Hepatocyte (in vitro differentiated cells): ENCODE measurements around the gene SNX18.

Experiments
- EZH2 ChIP-seq: fragments of 200-600 bp; sonication (generic); IDR thresholded peaks from 2 replicates; pipeline ENCODE4 v1.6.1; 2016; ENCODE audit warnings: antibody characterized with exemption, mild to moderate bottlenecking, borderline replicate concordance
- TF ChIP-seq, protein P1 (sequence below): fragments of 200-600 bp; sonication (generic); IDR thresholded peaks from 2 replicates; pipeline ENCODE4 v1.5.1; 2016; ENCODE audit warnings: antibody characterized with exemption, mild to moderate bottlenecking; ENCODE audit not compliant: poor library complexity

DNA sequence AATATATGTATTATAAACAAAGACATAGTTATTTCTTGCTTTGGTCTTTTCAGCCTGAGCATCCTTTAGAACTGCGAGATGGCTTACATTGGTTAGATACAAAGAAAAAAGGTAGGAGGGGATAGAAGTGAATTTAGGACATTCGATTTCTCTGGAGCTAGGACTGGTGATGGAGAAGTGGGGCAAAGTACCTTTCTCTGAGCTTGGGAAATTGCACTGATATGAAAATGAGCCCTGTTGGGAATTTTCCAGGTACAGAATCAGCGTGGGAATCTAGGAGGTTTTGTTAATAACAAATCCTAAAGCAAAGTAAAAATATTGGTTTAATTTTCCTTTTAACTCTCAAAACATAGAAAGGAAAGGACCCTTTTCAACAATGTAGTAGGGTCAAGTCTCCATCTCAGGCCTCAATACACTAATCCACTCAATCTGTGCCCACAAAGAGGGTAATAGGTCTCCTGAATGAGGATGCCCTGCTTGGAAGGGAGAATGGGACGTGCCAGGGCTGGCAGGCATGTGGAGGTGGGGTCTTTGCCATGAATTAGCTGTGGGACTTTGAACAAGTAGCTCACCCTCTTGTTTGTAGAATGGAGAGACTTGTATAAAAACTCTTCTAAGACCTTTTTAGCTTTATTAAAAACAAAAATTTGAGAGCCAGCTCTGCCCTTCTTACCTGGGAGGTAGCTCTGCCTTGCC, 17.7 kb downstream of the SNX18 start:
- TF ChIP-seq, protein P1, sequence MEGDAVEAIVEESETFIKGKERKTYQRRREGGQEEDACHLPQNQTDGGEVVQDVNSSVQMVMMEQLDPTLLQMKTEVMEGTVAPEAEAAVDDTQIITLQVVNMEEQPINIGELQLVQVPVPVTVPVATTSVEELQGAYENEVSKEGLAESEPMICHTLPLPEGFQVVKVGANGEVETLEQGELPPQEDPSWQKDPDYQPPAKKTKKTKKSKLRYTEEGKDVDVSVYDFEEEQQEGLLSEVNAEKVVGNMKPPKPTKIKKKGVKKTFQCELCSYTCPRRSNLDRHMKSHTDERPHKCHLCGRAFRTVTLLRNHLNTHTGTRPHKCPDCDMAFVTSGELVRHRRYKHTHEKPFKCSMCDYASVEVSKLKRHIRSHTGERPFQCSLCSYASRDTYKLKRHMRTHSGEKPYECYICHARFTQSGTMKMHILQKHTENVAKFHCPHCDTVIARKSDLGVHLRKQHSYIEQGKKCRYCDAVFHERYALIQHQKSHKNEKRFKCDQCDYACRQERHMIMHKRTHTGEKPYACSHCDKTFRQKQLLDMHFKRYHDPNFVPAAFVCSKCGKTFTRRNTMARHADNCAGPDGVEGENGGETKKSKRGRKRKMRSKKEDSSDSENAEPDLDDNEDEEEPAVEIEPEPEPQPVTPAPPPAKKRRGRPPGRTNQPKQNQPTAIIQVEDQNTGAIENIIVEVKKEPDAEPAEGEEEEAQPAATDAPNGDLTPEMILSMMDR, result no peak
- no peak for TF ChIP-seq EZH2
